ENCODE measurements around the gene TJP1. TPM values are rescaled to one million over a fixed set of nuclear protein-coding genes. Genes with fewer than 3 reads are reported as not detected.
"Not testable (repeated sequence)": the region's sequence is repeated elsewhere in the genome, so short reads cannot be mapped to it uniquely, and the experiment has no call there.

Gene TJP1
- polyA plus RNA-seq, 1 experiment = 99.6 TPM

DNA sequence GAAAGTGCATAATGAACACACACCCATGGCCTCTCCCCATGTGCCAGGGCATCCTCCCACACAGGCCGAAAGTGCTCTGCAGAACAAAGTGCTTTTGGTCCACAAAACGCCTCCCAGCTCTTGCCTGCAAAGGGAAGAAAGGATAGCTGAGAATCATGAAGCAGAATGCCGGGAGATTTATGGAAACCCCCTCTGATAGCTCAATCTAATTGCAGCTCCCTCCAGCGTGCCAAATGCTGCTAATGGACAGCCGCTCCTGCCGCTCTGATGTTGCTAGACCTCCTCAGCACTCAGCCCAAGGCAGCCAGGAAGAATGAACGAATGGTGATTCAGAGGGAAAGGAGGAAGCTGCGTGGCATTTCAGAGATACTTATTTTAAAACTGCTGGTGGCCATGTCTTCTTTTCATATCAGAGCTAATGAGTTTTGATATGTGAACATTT, 145.3 kb downstream of the TJP1 start:
- DNase-seq (ENCODE audit: low read depth, low spot score) = no peak
- peak overlapping the region; percentile 2 for H3K27ac ChIP-seq (ENCODE audit: low read depth, low read length)
- TF ChIP-seq, protein P1, sequence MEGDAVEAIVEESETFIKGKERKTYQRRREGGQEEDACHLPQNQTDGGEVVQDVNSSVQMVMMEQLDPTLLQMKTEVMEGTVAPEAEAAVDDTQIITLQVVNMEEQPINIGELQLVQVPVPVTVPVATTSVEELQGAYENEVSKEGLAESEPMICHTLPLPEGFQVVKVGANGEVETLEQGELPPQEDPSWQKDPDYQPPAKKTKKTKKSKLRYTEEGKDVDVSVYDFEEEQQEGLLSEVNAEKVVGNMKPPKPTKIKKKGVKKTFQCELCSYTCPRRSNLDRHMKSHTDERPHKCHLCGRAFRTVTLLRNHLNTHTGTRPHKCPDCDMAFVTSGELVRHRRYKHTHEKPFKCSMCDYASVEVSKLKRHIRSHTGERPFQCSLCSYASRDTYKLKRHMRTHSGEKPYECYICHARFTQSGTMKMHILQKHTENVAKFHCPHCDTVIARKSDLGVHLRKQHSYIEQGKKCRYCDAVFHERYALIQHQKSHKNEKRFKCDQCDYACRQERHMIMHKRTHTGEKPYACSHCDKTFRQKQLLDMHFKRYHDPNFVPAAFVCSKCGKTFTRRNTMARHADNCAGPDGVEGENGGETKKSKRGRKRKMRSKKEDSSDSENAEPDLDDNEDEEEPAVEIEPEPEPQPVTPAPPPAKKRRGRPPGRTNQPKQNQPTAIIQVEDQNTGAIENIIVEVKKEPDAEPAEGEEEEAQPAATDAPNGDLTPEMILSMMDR (IDR thresholded peaks at IDR 0.05; ENCODE audit: low read depth, low read length) = no peak
- ChIA-PET POLR2A (no interaction called here), CTCF (interaction anchor here (1.1 to 1.7 kb wide), 4 partner anchors 8 to 398 kb away, joined by 4 to 19 read pairs (median 6); no protein-coding TSS in a partner anchor)
- no peaks in the 10 kb centered on the region for H3K27me3 ChIP-seq (ENCODE audit: control insufficient read depth, insufficient read depth, low read length)
- no peaks in the 10 kb centered on the region; the same call in 1 of the 2 replicates for H3K9me3 ChIP-seq (ENCODE audit: control insufficient read depth, insufficient read depth, low read length)
- no peak overlapping the region for H3K4me3 ChIP-seq (ENCODE audit: low read depth, low read length)

DNA sequence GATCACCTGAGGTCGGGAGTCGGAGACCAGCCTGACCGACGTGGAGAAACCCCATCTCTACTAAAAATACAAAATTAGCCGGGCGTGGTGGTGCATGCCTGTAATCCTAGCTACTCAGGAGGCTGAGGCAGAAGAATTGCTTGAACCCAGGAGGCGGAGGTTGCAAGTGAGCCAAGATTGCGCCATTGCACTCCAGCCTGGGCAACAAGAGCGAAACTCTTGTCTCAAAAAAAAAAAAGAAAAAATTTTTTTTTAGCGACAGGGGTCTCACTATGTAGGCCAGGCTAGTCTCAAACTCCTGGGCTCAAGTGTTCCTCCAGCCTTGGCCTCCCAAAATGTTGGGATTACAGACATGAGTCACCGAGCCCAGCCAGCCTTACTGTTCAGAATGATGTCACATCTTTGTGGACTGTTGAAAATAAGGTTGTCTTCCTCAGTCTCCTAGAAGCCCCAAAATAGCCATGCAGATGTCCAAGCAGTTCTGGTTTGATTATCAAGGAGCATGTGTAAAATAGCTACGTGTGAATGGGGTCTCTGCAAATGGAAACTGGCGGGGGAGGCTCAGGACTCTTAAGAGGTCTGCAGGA, 145.8 kb downstream of the TJP1 start:
- DNase-seq (ENCODE audit: low read depth, low spot score); POLR2A ChIA-PET; H3K9me3 ChIP-seq (ENCODE audit: control insufficient read depth, insufficient read depth, low read length); H3K4me3 ChIP-seq (ENCODE audit: low read depth, low read length); H3K27me3 ChIP-seq (ENCODE audit: control insufficient read depth, insufficient read depth, low read length): not testable (repeated sequence)
- H3K27ac ChIP-seq (ENCODE audit: low read depth, low read length) = peak overlapping the region; percentile 2
- CTCF ChIA-PET = interaction anchor here (1.1 to 1.7 kb wide), 4 partner anchors 8 to 398 kb away, joined by 4 to 19 read pairs (median 6); no protein-coding TSS in a partner anchor

DNA sequence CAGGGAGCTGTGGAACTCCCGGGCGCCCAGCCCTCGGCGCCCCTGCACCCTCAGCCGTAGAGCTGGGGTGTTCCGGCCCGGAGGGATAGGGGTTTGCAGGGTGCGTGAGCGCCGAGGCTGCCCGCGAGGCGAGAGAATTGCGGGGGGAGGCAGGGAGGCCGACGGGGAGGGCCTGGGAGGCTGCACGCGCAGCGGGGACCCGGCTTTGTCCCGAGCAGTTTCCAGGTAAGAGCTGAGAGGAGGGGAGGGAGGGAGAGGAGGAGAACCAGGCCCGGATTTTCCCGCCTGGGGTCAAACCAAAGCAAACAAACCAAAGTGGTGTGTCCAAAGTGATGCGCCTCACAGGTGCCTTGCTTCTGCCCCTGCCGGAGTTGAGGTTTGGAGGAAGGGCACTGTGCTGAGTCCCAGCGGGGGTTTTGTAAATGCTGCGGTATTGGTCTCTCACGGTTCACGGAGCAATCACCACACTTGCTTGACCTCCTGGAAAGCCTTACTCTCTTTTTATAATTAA, 146.4 kb downstream of the TJP1 start:
- CTCF ChIA-PET = interaction anchor here (1.7 kb wide), 1 partner anchor 399 kb away, joined by 19 read pairs; no protein-coding TSS in a partner anchor
- H3K9me3 ChIP-seq (ENCODE audit: control insufficient read depth, insufficient read depth, low read length) = no peaks in the 10 kb centered on the region; the same call in 1 of the 2 replicates
- POLR2A ChIA-PET = no interaction called here
- no peaks in the 10 kb centered on the region for H3K27me3 ChIP-seq (ENCODE audit: control insufficient read depth, insufficient read depth, low read length)
- H3K4me3 ChIP-seq (ENCODE audit: low read depth, low read length) = peak overlapping the region; percentile 64
- TF ChIP-seq, protein P1 (IDR thresholded peaks at IDR 0.05; ENCODE audit: low read depth, low read length) = no peak
- H3K27ac ChIP-seq (ENCODE audit: low read depth, low read length) = no peak overlapping the region
- no peak for DNase-seq (ENCODE audit: low read depth, low spot score)

DNA sequence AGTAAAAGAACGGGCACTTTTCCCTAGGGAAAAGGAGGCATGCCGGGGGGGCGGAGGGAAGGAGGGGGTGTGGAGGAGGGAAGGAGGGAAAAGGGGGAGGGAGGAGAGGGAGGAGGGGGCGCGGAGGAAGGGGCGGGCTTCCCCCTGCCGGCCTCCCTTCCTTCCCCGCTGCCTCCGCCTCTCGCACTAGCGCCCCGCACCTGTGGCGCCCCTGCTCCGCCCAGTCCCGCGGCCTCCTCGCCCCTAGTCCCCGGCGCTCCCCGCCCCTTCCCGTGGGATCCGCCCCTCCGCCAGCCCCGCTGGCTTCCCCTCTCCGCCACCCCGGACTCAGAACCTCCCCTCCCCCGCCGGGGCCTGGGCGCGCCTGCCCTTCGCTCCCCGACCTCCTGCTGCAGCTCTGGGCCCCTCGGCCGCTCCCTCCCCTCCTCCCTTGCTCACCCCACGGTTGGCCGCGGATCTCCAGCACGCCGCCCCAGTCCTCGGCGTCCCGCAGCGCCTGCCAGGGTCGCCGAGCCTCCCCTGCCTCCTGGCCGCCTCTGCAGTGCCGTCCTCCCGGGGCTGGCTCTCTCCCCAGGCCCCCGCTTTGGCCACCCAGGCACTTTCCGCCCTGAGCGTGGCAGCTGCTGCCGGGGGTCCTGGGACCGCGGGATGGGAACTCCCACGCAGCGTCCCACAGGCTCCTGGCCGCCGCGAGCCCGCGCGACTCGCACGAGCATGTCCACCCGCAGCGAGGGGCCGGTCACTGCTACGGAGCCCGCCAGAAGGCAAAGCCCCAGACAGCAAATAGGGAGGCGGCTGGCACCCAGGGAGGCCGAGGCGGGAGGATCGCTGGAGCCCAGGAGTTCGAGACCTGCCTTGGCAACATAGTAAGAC, 147.4 kb downstream of the TJP1 start:
- CTCF ChIA-PET = no interaction called here
- POLR2A ChIA-PET = interaction anchor here (0.7 kb wide), 1 partner anchor 1796 kb away, joined by 8 read pairs; no protein-coding TSS in a partner anchor
- Histone ChIP-seq H3K27ac (ENCODE audit: low read depth, low read length) (no peak overlapping the region), H3K9me3 (ENCODE audit: control insufficient read depth, insufficient read depth, low read length) (no peaks in the 10 kb centered on the region; the same call in 1 of the 2 replicates), H3K4me3 (ENCODE audit: low read depth, low read length) (peak overlapping the region; percentile 64), H3K27me3 (ENCODE audit: control insufficient read depth, insufficient read depth, low read length) (no peaks in the 10 kb centered on the region)
- TF ChIP-seq, protein P1 (IDR thresholded peaks at IDR 0.05; ENCODE audit: low read depth, low read length) = no peak
- no peak for DNase-seq (ENCODE audit: low read depth, low spot score)

DNA sequence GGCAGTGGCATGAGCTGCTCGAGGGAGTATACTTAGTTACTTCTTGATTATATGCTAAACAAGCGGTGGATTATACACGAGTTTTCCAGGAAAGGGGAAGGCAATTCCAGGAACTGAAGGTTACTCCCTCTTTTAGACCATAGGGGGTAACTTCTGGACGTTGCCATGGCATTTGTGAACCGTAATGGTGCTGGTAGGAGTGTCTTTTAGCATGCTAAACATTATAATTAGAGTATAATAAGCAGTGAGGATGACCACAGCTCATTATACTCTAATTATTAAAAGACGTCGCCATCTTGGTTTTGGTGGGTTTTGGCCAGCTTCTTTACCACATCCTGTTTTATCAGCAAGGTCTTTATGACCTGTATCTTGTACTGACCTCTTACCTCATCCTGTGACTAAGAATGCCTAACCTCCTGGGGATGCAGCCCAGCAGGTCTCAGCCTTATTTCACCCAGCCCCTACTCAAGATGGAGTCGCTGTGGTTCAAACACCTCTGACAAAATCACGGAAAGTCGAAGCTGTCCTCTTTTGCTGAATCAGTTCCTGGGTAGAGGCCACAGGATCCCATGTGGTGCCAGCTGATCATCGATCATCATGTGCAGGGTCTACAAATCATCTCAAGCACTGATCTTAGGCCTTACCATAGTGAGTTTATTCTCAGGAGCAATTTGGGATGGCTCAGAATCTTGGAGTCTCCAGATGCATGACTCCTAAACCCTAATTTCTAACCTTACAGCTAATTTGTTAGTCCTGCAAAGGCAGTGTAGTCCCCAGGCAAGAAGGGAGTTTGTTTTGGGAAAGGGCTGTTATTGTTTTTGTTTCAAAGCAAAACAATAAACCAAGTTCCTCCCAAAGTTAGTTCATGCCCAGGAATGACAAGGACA, 149.1 kb downstream of the TJP1 start:
- H3K4me3 ChIP-seq (ENCODE audit: low read depth, low read length) = no peak overlapping the region
- no peaks in the 10 kb centered on the region; the same call in 1 of the 2 replicates for H3K9me3 ChIP-seq (ENCODE audit: control insufficient read depth, insufficient read depth, low read length)
- no peaks in the 10 kb centered on the region for H3K27me3 ChIP-seq (ENCODE audit: control insufficient read depth, insufficient read depth, low read length)
- TF ChIP-seq, protein P1 (IDR thresholded peaks at IDR 0.05; ENCODE audit: low read depth, low read length) = no peak
- POLR2A ChIA-PET = no interaction called here
- H3K27ac ChIP-seq (ENCODE audit: low read depth, low read length) = no peak overlapping the region
- CTCF ChIA-PET = no interaction called here
- DNase-seq (ENCODE audit: low read depth, low spot score) = no peak
